HG03342 (cell line): ENCODE measurements around the gene DGKH.

ENCODE experiments used
- ATAC-seq: cut with Tn5 transposase; IDR thresholded peaks from one replicate; pipeline ENCODE4 v1.9.1; 2021; ENCODE audit warnings: mild to moderate bottlenecking, moderate library complexity; ENCODE audit not compliant: unreplicated experiment

The DGKH gene, protein sequence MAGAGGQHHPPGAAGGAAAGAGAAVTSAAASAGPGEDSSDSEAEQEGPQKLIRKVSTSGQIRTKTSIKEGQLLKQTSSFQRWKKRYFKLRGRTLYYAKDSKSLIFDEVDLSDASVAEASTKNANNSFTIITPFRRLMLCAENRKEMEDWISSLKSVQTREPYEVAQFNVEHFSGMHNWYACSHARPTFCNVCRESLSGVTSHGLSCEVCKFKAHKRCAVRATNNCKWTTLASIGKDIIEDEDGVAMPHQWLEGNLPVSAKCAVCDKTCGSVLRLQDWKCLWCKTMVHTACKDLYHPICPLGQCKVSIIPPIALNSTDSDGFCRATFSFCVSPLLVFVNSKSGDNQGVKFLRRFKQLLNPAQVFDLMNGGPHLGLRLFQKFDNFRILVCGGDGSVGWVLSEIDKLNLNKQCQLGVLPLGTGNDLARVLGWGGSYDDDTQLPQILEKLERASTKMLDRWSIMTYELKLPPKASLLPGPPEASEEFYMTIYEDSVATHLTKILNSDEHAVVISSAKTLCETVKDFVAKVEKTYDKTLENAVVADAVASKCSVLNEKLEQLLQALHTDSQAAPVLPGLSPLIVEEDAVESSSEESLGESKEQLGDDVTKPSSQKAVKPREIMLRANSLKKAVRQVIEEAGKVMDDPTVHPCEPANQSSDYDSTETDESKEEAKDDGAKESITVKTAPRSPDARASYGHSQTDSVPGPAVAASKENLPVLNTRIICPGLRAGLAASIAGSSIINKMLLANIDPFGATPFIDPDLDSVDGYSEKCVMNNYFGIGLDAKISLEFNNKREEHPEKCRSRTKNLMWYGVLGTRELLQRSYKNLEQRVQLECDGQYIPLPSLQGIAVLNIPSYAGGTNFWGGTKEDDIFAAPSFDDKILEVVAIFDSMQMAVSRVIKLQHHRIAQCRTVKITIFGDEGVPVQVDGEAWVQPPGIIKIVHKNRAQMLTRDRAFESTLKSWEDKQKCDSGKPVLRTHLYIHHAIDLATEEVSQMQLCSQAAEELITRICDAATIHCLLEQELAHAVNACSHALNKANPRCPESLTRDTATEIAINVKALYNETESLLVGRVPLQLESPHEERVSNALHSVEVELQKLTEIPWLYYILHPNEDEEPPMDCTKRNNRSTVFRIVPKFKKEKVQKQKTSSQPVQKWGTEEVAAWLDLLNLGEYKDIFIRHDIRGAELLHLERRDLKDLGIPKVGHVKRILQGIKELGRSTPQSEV

DNA sequence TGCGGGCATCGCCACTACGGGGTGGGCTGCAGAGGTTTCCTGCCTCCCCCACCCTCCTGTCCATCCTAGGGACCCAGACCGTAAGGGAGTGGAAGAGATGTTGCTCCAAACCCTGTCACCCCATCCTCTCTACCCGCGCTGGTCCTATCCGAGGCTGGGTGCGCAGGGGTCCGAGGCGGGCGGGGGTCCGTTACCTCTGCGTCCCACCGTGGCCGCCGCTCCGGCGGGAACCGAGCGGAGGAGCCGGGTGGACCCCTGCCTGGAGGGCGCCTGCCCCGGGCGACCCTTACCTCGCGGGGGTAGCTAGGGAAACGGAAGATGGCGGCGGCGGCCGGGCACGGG lies at the start of gene DGKH:
TSS of gene DGKH (plus strand) at position 307 of the 342 bp plus-strand sequence. CDS start 126 bp downstream, outside the sequence.
- ATAC-seq, result peak; percentile 23

DNA sequence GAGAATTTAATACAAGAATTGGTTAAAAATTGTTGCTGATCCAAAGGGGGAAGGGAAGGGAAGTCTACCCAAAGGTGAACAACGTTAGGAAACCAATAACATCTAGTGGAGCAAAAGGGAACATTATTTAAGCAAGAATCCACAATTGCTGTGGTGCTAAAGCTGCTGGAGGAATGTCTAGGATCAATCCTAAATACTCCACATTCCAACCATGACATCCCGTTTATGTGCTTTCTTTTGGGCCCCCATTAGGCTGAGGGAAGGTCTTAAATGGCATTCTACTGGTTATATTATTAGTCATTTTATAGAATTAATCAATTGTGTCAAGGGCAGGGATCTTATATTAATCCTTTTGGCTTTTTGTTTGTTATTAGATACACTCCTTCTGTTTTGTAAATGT lies 47.6 kb upstream of the DGKH start:
- no peak for ATAC-seq

DNA sequence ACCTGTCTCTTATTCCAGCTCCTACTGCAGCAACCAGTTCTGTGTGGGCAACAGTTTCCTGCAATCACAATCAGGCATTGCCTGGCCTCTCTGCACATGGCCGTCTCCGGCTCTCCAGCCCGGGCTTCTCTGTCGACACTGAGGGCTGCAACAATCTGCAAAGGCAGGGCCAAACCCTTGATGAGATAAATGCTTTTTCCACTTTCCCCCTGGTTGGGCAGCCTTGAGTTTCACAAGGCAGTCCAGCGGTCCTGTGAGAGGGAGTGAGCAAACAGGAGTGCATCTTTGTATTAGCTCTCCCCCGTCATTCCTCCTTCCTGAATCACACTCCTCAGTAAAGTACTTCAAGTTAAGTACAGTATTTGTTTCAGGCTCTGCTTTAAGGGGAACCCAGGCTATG lies 46.9 kb upstream of the DGKH start:
- no peak for ATAC-seq

DNA sequence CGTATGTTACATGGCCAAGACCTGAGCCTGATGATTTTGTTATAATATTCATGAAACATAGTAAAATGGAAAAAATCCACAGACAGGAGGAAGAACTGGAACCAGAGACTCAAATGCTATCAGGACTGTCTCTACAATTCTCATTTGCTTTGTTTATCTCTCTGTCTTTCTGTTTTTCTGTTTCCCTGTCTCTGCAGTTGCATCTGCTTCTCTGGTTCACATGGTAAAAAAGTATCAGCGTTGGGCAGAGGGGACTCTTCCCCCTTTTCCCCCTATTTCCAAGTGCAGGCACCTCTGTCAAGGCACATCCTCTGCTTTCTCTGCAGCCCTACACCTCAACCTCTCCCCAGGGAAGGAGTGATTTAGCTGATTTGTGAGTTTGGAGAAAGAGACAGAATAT lies 46.4 kb upstream of the DGKH start:
- ATAC-seq, result no peak

DNA sequence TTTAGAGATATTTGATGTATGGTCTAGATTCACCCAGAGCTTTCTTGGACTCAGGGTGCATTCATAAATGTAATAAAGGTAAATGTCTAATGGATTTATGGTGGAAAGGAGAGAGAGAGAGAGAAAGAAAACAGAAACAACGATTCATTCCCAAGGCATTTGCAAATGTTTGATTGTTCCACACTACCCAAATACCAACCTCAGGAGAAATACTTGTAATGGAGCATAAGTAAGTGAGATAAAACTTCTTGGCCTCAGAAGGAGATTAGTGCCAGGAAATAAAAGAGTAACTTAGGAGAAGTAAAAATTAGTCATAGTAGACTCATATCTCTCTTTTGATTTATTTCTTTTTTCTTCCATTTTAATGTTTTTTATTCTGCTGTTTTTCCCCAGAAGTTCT lies 40.6 kb upstream of the DGKH start:
- ATAC-seq, result no peak

DNA sequence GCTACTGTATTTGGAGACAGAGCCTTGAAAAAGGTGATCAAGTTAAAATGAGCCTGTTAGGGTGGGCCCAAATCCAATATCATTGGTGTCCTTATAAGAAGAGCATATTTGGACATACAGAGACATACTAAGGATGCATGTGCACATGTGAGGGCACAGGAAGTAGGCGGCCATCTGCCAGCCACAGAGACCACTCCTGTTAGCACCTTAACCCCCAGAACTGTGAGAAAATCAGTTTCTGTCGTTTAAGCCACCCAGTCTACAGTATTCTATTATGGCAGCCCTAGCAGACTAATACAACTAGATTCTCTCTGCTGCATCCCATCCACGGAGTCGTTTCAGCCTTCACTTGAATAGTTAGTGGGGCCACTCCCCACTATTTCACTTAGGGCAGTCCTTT lies 39.4 kb upstream of the DGKH start:
- ATAC-seq, result no peak

DNA sequence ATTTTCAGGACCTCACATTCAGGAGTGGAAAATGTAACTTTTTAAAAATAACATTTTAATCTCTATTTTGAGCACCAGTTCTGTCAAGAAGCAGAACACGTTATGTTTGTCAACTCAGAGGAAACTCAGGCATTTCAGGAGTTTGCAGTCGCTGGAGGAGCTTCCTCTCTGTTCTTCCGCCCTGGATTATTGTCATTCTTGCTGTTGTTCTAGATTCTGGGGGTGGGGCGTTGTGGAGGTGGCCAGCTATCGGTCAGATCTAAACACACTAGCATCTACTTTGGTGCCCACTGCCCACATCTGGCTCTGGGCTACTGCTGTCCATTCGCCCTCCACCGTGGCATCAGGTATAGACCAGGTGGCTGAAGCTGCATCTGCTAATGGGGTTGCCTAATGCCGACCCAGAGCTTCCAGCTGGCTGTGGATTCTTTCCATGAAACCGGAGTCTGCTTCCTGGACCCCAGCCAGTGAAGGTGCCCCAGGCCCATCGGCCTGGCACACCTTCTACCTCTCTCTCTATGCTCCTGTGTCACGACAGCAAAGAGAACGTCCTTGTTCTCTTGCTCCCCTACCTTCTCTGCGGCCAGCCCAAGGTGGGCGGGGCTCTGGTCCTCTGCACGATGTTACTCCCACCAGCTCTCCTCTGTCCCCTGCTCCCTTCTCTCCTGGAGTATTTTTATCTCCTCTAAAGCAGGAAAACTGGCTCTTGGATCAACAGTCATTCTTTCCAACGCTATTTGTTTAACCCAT lies 36.7 kb upstream of the DGKH start:
- ATAC-seq, result no peak

DNA sequence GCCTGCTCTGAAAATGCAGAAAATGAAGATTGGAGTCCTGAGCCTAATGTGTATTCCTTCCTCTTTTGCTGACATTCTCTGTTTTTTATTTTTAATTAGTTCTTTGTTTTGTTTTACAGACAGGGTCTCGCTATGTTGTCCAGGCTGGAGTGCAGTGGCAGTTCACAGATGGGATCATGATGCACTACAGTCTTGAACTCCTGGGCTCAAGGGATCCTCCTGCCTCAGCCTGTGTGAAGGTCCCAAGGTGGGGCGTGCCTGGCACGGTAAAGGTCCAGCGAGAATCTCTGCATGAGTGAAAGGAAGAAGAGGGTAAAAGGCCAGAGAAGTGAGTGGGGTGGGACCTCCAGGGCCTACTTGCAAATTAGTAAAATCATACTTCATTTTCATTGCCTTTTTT lies 34.3 kb upstream of the DGKH start:
- ATAC-seq, result no peak

DNA sequence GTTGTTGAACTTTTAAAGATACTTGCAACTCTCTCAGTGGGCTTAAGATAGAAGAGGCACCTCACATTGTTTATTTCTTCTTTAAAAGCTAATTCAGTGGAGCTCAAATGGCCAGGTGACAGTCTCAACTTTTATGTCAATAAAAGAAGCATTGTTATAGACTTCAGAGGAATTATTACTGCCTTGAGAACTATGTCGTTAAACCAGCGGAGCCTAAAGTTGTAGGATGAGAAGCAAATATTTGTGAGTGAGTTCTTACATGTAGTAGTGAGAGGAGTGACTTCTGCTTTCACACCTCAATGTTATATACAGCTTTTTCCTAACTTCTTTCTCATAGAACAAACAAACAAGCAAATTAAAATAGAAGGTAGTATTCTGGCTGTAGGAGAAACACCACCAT lies 31.2 kb upstream of the DGKH start:
- no peak for ATAC-seq

DNA sequence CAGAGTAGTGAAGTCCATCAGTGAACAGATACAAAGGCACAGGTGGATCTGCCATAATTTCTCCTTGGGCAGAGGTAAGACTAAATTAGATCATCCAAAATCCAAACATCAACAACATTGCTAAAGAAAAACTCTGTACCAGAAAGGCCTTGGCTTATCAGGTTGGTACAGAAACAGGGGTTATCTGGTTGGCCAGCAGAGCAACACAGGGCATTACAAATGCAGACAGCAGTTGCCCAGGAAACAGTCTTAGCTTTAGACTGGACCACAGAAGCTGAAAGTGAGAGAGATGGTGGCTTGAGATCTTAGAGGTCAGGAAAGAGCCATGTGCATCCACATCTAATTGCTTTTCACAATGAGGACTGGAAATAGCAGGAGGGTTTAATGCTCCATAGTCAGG lies 26.6 kb upstream of the DGKH start:
- no peak for ATAC-seq

DNA sequence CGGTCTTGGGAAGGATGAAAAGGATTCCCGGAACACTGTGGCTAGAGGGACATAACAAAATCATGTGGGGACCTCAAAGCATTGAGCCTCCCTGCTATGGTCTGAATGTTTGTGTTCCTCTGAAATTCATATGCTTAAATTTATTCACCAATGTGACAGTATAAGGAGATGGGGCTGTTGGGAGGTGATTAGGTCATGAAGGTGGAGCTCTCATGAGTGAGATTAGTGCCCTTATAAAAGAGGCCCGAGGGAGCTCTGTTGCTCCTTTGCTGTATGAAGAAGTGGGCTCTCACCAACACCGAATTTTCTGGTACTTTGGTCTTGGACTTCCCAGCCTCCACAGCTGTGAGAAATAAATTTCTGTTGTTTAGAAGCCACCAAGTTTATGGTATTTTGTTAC lies 26.1 kb upstream of the DGKH start:
- ATAC-seq, result no peak

DNA sequence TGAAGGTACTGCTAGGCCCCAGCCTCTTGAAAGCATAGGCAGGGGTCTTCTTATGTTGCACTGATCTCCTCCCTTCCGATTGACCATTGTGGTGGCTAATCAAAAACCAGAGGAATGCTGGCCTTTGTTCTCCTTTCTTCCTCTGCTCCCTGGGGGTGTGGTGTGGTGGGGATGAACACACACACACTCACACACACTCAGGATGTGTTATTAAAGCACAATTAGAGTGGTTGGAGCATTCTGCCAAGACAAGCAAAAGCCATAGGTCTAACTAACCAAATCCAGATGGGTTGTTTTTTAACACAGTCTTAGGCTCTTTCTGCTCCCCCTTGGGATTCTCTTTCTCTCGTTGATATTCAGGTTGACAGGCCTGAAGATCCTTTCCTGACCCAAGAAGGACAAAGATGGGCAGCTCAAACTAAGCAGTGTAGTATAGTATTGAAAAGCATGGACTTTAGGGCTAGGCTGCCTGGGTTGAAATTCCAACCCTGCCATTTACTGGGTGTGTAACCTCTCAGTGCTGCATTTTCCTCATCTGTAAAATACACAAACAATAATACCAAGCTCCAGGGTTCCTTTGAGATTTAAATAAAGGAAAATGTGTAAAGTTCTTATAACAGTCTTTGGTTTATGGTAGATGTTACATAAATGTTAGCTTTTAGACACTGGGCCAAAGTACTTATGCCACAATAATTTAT lies 25.5 kb upstream of the DGKH start:
- no peak for ATAC-seq

DNA sequence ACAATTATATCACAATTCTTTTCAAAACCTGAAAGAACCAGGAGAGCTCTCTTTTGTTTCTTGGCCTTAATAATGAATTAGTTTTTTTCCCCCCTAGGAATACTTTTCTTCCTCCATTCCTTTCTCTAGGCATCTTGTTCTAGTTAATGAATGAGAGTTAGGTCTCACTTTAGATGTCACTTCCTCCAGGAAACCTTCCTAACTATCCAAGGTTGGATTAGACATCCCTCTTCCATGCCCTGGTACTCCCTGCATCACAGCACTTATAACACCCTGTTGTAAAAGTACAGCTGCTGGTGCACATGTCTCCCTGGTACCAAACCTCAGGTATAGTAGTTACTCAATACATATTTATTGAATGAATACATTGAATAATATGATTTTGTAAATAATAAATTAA lies 21.2 kb upstream of the DGKH start:
- no peak for ATAC-seq

DNA sequence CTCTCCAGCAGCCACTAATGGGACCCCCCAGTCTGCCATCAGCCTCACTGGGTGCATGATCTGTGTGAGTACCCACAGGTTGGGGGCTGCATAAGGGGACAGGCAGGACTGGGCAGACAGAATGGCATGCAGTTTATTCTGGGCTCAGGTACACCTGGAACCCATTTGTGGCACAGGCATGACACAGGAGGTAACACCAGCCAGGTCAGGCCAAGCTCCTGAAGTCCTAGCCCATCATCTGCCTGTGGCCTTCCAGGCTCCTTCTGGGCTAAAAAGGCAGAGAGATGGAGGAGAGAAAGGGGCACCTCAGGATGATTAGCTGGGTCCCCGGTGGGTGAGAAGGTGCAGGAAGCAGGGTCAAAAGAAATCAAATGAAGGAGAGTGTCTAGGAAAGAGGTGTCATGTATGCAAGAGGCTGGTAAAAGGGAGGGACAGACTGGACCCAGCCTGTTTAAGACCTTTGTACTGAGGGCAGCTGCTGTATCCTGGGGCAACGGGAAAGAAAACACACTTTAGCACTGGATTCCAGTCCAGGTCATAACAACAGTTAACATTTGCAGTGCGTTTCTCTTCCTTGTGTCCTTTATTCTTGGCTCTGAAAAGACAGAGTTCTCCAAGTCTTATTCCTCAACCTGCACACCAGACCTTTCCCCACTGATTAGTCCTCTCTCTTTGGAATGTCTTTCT lies 20.2 kb upstream of the DGKH start:
- no peak for ATAC-seq

DNA sequence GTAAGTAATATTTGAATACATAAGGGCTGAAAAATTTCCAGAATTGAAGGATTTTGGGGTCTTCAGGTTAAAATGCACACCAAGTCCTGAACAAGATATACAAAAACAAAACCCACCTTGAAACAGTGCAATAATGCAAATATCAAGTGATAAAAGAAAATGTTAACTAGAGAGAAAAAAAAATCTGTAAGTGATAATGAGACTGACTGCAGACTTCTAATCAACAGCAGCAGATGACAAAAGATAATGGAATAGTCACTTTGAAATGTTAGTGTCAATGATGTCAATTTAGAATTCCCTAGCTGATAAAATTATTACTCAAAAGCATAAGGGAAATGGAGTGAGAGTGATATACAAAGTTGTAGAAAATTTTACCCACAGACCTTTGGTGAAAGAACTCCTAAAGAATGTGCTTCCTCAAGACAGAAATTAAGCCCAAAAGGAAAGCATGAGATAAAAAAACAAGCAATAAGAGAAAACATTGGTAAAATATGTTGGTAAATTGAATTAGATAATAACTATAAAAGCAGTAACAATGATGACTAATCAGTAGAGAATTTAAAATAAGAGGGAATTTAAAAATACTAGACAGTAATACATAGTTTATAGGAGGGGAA lies 12.4 kb upstream of the DGKH start:
- ATAC-seq, result no peak

DNA sequence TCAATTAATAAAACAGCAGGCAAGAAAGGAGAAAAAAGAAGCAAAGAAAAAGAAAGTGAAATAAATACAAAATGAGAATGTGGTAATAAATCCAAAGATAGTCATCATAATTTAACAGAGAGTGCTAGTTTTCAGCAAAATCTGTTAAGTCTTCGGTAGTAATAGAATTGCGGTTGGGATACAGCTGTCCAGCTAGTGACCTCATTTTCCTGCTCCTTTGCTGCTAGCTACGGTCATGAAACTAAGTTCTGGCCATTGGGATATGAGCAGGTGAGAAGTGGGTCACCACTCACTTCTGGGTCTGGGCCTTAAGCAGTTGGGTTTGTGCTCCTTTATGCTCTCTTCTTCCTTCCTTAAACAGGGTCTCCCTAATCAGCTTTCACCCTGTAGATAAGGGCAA lies 11.7 kb upstream of the DGKH start:
- no peak for ATAC-seq

DNA sequence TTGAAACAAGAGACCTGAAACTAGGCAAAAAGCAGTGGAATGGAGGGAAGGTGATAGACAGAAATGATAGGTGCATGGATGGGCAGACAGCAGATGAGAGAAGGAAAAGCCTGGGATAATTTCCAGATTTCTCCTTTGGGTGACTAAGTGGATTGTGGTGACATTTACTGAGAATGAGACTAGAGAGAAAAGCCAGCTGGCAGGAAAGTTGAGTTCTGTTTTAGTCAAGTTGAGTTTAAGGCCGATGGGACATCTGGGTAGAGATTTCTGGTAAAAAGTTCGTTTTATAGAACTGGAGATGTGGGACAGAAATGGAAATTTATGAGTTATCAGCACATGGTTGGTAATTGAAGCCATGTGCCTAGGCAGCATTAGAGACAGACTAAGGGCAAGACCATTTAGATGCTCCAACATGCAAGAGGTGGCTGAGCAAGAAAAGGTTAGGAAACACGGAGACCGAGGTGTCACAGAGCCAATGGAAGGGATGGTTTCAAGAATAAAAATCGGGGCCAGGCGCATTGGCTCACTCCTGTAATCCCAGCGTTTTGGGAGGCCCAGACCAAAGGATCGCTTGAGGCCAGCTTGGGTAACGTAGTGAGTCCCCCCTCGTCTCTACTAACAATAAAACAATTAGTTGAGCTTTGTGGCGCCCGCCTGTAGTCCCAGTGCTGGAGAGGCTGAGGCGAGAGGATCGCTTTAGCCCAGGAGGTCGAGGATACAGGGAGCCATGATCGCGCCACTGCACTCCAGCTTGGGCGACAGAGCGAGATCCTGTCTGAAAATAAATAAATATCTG lies 9.6 kb upstream of the DGKH start:
- ATAC-seq, result no peak

DNA sequence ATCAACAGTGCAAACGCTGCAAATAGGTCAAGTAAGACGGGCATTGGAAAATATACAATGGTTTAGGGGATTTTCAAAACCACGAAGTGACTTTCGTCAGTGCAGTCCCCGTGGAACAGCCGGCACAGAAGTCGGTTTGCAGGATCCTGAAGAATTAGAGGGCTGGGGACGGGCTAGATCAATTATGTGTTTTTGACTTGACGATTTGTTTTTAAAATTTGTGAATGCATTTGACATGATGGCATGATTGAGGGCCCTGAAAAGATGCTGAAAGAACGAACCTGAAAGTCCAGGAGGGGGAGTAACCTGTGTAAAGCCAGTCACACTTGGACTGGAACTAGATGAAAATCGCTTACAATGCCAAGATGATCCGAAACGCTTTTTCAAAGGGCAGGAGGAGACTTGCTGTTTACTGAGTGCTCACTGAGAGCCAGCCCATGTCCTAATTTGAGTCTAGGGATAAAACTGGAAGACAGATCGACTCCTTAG lies 8.9 kb upstream of the DGKH start:
- ATAC-seq, result peak; percentile 3
